DND-41 (cell line): ENCODE measurements around the gene PKHD1.

Experiments used
- ATAC-seq: fragments of 200-7000 bp; cut with Tn5 transposase; 3 replicates; pipeline ENCODE4 v1.9.1; 2021; ENCODE audit warnings: low read depth; ENCODE audit not compliant: insufficient read depth
- DNase-seq: peaks from one replicate; pipeline ENCODE4 v3.0.0-alpha.2; 2020
- H2AFZ ChIP-seq: 2 replicates; pipeline ENCODE4 v1.6.0; 2012; ENCODE audit warnings: low read depth, low read length
- H3K27ac ChIP-seq: 2 replicates; pipeline ENCODE4 v1.5.1; 2012; ENCODE audit warnings: low read length, inconsistent platforms
- H3K27me3 ChIP-seq: fragments of 200-600 bp; sonication (generic); 2 replicates; pipeline ENCODE4 v1.6.0; 2012; ENCODE audit warnings: low read length, mild to moderate bottlenecking, inconsistent platforms; ENCODE audit not compliant: insufficient read depth, poor library complexity
- H3K36me3 ChIP-seq: 2 replicates; pipeline ENCODE4 v1.5.1; 2012; ENCODE audit warnings: low read length, inconsistent platforms; ENCODE audit not compliant: insufficient read depth
- H3K4me1 ChIP-seq: 2 replicates; pipeline ENCODE4 v1.5.1; 2012; ENCODE audit warnings: mild to moderate bottlenecking, low read length; ENCODE audit not compliant: insufficient read depth
- H3K4me2 ChIP-seq: 2 replicates; pipeline ENCODE4 v1.6.0; 2012; ENCODE audit warnings: mild to moderate bottlenecking, moderate library complexity, low read length, inconsistent platforms; ENCODE audit not compliant: insufficient read depth
- H3K4me3 ChIP-seq, 2 experiments: fragments of 200-600 bp in 1 of 2; shearing (Covaris generic) in 1 of 2; 2 replicates each; pipeline ENCODE4 v1.5.1; 2012 to 2016; ENCODE audit warnings: inconsistent platforms in 2 of 2, low read length in 2 of 2, mild to moderate bottlenecking in 2 of 2, low read depth in 1 of 2, moderate library complexity in 1 of 2
- H3K79me2 ChIP-seq: 2 replicates; pipeline ENCODE4 v1.6.0; 2012; ENCODE audit warnings: low read length, inconsistent platforms; ENCODE audit not compliant: insufficient read depth
- H3K9ac ChIP-seq: 2 replicates; pipeline ENCODE4 v1.6.0; 2012; ENCODE audit warnings: low read depth, mild to moderate bottlenecking, inconsistent platforms, low read length, moderate library complexity
- H3K9me3 ChIP-seq: 2 replicates; pipeline ENCODE4 v1.5.1; 2012; ENCODE audit warnings: low read length, moderate library complexity, mild to moderate bottlenecking, inconsistent platforms; ENCODE audit not compliant: insufficient read depth, severe bottlenecking
- H4K20me1 ChIP-seq: 2 replicates; pipeline ENCODE4 v1.6.0; 2012; ENCODE audit warnings: low read length; ENCODE audit not compliant: insufficient read depth
- EZH2 ChIP-seq: IDR thresholded peaks from 3 replicates; pipeline ENCODE4 v1.6.1; 2012; ENCODE audit warnings: borderline replicate concordance, low read depth, mild to moderate bottlenecking, moderate library complexity, low read length, inconsistent platforms; ENCODE audit not compliant: severe bottlenecking
- TF ChIP-seq, protein P1 (sequence below): IDR thresholded peaks from 2 replicates; pipeline ENCODE4 v1.5.1; 2012; ENCODE audit warnings: borderline replicate concordance, low read length, moderate library complexity, mild to moderate bottlenecking; ENCODE audit not compliant: poor library complexity, severe bottlenecking; ENCODE audit errors: extremely low read depth

The PKHD1 gene

GRCh38 chr6:52130440-52130839 lies 43.0 kb upstream of the PKHD1 start:
- H3K9me3 ChIP-seq: no peaks in the 10 kb centered on the region
- H3K4me1 ChIP-seq: no peaks in the 10 kb centered on the region
- H3K9ac ChIP-seq: no peak overlapping the region
- no peaks in the 10 kb centered on the region for H3K27me3 ChIP-seq
- DNase-seq (no peak), ATAC-seq (no peak)
- no peak overlapping the region for H2AFZ ChIP-seq
- no peak for TF ChIP-seq EZH2
- TF ChIP-seq, protein P1, sequence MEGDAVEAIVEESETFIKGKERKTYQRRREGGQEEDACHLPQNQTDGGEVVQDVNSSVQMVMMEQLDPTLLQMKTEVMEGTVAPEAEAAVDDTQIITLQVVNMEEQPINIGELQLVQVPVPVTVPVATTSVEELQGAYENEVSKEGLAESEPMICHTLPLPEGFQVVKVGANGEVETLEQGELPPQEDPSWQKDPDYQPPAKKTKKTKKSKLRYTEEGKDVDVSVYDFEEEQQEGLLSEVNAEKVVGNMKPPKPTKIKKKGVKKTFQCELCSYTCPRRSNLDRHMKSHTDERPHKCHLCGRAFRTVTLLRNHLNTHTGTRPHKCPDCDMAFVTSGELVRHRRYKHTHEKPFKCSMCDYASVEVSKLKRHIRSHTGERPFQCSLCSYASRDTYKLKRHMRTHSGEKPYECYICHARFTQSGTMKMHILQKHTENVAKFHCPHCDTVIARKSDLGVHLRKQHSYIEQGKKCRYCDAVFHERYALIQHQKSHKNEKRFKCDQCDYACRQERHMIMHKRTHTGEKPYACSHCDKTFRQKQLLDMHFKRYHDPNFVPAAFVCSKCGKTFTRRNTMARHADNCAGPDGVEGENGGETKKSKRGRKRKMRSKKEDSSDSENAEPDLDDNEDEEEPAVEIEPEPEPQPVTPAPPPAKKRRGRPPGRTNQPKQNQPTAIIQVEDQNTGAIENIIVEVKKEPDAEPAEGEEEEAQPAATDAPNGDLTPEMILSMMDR: no peak
- H4K20me1 ChIP-seq: no peaks in the 10 kb centered on the region
- H3K4me3 ChIP-seq: no peak overlapping the region
- no peak overlapping the region for H3K27ac ChIP-seq
- no peaks in the 10 kb centered on the region for H3K79me2 ChIP-seq
- H3K36me3 ChIP-seq: no peaks in the 10 kb centered on the region
- H3K4me2 ChIP-seq: no peak overlapping the region

DNA sequence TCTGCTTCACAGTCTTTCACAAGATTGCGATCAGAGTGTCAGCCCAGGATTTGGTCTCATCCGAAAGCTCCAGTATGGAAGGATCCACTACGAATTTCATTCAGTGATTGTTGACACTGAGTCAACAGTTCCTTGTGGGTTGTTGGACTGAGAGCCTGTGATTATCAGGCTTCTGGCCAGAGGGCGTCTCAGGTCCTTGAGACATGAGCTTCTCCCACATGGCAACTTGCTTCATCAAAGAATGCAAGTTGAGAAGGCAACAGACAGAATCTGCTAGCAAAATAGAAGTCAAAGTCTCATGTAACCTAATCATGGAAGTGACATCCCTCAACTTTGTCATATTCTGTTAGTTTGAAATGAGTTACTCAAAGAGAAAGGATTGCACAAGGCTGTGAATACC lies 40.5 kb upstream of the PKHD1 start:
- no peak overlapping the region for H3K4me2 ChIP-seq
- H3K4me1 ChIP-seq: no peaks in the 10 kb centered on the region
- H3K9me3 ChIP-seq: no peaks in the 10 kb centered on the region
- H3K27me3 ChIP-seq: no peaks in the 10 kb centered on the region
- no peak for DNase-seq
- no peak for TF ChIP-seq EZH2
- TF ChIP-seq, protein P1: no peak
- H4K20me1 ChIP-seq: no peaks in the 10 kb centered on the region
- H3K9ac ChIP-seq: no peak overlapping the region
- no peaks in the 10 kb centered on the region for H3K36me3 ChIP-seq
- no peak overlapping the region for H2AFZ ChIP-seq
- no peak overlapping the region for H3K4me3 ChIP-seq
- H3K27ac ChIP-seq: no peak overlapping the region
- ATAC-seq: no peak
- no peaks in the 10 kb centered on the region for H3K79me2 ChIP-seq

GRCh38 chr6:52126231-52126630 lies 38.8 kb upstream of the PKHD1 start:
- no peak for DNase-seq
- Histone ChIP-seq H3K36me3 (no peaks in the 10 kb centered on the region), H2AFZ (no peak overlapping the region), H3K27ac (no peak overlapping the region), H3K79me2 (no peaks in the 10 kb centered on the region), H3K4me3 (no peak overlapping the region), H3K4me2 (no peak overlapping the region), H3K27me3 (no peaks in the 10 kb centered on the region), H3K4me1 (no peaks in the 10 kb centered on the region), H4K20me1 (no peaks in the 10 kb centered on the region), H3K9me3 (no peaks in the 10 kb centered on the region), H3K9ac (no peak overlapping the region)
- no peak for ATAC-seq
- TF ChIP-seq EZH2: no peak

- H3K9ac ChIP-seq: no peak overlapping the region
- H3K36me3 ChIP-seq: no peaks in the 10 kb centered on the region
- H3K9me3 ChIP-seq: no peaks in the 10 kb centered on the region
- H3K4me3 ChIP-seq: no peak overlapping the region
- no peak overlapping the region for H3K27ac ChIP-seq
- H3K27me3 ChIP-seq: no peaks in the 10 kb centered on the region
- no peak overlapping the region for H2AFZ ChIP-seq
- no peak for DNase-seq
- no peaks in the 10 kb centered on the region for H3K79me2 ChIP-seq
- no peak for TF ChIP-seq EZH2
- TF ChIP-seq, protein P1: no peak
- H4K20me1 ChIP-seq: no peaks in the 10 kb centered on the region
- H3K4me2 ChIP-seq: no peak overlapping the region
- H3K4me1 ChIP-seq: no peaks in the 10 kb centered on the region
- ATAC-seq: no peak
These were observed 38.2 kb upstream of the PKHD1 start for GRCh38 chr6:52125572-52125971.
